Testis (tissue), 2 donors: ENCODE measurements around the gene IL34.

ENCODE experiments used
- CTCF ChIP-seq, 3 experiments: fragments of 450-650 bp in 2 of 3; fragments of 200-600 bp in 1 of 3; sonication (generic) in 1 of 3; IDR thresholded peaks; one replicate each; pipeline ENCODE4 v1.5.1; 2016 to 2019; ENCODE audit warnings: antibody characterized with exemption in 3 of 3, mild to moderate bottlenecking in 2 of 3, moderate library complexity in 1 of 3
- POLR2A ChIP-seq: fragments of 450-650 bp; IDR thresholded peaks from one replicate; pipeline ENCODE4 v1.6.1; 2017; ENCODE audit warnings: antibody characterized with exemption, mild to moderate bottlenecking, moderate library complexity

- TF ChIP-seq CTCF (IDR thresholded peaks at IDR 0.05) (no peak), POLR2A (no peak)
Observed at GRCh38 chr16:70665113-70665694, 18.8 kb downstream of the IL34 start.
